ENCODE results near the gene FLRT2. TPM values are rescaled to one million over a fixed set of nuclear protein-coding genes. Genes with fewer than 3 reads are reported as not detected.

The FLRT2 gene
- total and polyA plus RNA-seq, 10 donors, result 7.8 to 63.9 (median 23.8) TPM

DNA sequence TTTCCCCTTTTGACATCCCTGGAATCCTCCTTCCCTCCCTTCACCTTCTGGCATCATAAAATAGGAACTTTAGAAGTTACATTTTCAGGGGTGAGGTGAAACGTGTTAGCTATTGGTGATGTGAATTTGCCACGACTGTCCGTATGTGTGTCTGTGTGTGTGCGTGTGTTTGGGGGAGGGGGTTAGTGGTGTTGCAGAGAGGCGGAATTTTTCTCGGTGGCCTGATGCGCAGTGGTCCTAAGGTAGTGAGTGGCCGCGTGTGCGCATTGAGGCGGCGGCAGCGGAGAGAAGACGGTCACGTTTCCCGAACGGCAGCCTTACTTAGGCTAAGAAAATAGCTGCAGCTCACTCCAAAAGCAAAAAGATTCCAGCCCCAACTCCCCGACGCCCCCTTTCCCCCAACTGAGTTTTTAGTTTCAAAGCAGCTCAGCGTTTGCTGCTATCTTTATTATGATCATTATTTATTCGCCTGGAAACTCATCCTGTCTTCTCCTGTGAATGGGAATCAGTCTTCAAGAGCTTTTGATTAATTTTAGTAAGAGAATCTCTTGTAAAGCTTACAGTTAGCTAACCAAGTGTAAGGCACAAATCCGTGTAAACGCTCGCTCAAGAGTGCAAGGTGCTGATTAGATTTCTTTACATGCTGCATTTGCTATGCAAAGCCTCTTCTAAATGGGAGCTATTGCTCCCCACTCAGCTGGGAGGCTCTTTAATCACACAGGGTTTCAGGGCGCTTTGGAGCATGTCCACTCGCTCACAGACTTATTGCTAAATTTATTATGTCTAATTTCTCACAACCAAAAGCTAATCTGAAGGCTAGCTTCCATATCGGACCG lies 4.7 kb downstream of the FLRT2 start:
- Histone ChIP-seq H3K36me3 (no peaks in the 10 kb centered on the region), H3K4me1 (peaks cover 0 to 47% (median 20%) of the 10 kb centered on the region in 6 donors), H3K9me3 (no peaks in the 10 kb centered on the region), H3K27me3 (replicated peaks in 1 of 7) (peaks cover 0 to 59% (median 41%) of the 10 kb centered on the region in 7 donors), H3K27ac (peak overlapping the region in 3 of 8 donors; percentile 64 to 79 (median 72)), H3K4me3 (peak overlapping the region; percentile 13 to 73 (median 50))
- no peak for DNase-seq
- TF ChIP-seq POLR2AphosphoS5 (IDR thresholded peaks at IDR 0.05), result peak in 1 of 3 donors; percentile 43
- no peak for TF ChIP-seq POLR2A (IDR thresholded peaks at IDR 0.05)
- 10 to 18% (median 12%) methylated on average over 28 of the region's 28 CpGs for WGBS, 5 donors
- intact Hi-C loops (cut with DNase I; ENCODE audit: low total_unique reads), result no loop called here

DNA sequence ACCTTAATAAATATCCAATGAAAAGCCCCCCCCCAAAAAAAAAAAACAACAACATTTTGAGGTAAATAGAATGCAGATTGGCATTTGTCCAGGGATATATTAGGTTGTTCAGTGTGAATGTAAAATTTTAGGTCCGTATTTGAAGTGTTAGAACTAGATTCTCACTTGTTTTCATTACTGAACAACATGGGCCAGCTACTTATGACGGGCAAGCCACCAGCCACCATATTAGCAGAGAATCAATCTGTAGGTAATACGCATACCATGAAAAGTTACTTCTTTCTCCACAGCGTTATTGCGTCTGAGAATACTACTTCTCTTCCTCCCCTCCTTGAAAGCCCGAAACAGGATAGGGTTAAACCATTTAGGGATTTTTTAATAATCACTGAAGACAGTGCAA lies 5.4 kb downstream of the FLRT2 start:
- no peak for DNase-seq
- no peaks in the 10 kb centered on the region for H3K36me3 ChIP-seq
- H3K27me3 ChIP-seq (replicated peaks in 1 of 7), result peaks cover 0 to 53% (median 34%) of the 10 kb centered on the region in 7 donors
- peaks cover 0 to 40% (median 16%) of the 10 kb centered on the region in 6 donors for H3K4me1 ChIP-seq
- no peak for TF ChIP-seq POLR2A (IDR thresholded peaks at IDR 0.05)
- no peak for TF ChIP-seq CTCF (IDR thresholded peaks at IDR 0.05 in 8 of 11, conservative IDR thresholded peaks at IDR 0.05 in 3 of 11)
- TF ChIP-seq POLR2AphosphoS5 (IDR thresholded peaks at IDR 0.05), result no peak
- H3K27ac ChIP-seq, result peak overlapping the region in 3 of 8 donors; percentile 64 to 79 (median 72)
- intact Hi-C loops (cut with DNase I; ENCODE audit: low total_unique reads), result no loop called here
- WGBS, 5 donors, result 47 to 64% (median 61%) methylated on average over 6 of the region's 6 CpGs
- peak overlapping the region in 7 of 8 donors; percentile 47 to 73 (median 52) for H3K4me3 ChIP-seq
- no peaks in the 10 kb centered on the region for H3K9me3 ChIP-seq

- Histone ChIP-seq H3K27me3 (replicated peaks in 1 of 7) (peaks cover 0 to 44% (median 28%) of the 10 kb centered on the region in 7 donors), H3K4me3 (peak overlapping the region in 5 of 8 donors; percentile 13 to 73 (median 52)), H3K27ac (peak overlapping the region in 4 of 8 donors; percentile 28 to 72 (median 37)), H3K4me1 (peaks cover 0 to 32% (median 12%) of the 10 kb centered on the region in 6 donors), H3K36me3 (no peaks in the 10 kb centered on the region), H3K9me3 (no peaks in the 10 kb centered on the region)
- DNase-seq, result no peak
- 38 to 55% (median 54%) methylated on average over 8 of the region's 8 CpGs for WGBS, 5 donors
- TF ChIP-seq POLR2A (IDR thresholded peaks at IDR 0.05) (no peak), CTCF (IDR thresholded peaks at IDR 0.05 in 8 of 11, conservative IDR thresholded peaks at IDR 0.05 in 3 of 11) (peak in 4 of 11 experiments; percentile 11 to 44 (median 22))
- intact Hi-C loops (cut with DNase I; ENCODE audit: low total_unique reads), result no loop called here
Measured at GRCh38 chr14:85535991-85536832, 6.3 kb downstream of the FLRT2 start.

GRCh38 chr14:85536833-85537190 lies 6.9 kb downstream of the FLRT2 start:
- H3K4me1 ChIP-seq, result peaks cover 0 to 26% (median 9%) of the 10 kb centered on the region in 6 donors
- peak overlapping the region in 1 of 8 donors; percentile 73 for H3K4me3 ChIP-seq
- no peaks in the 10 kb centered on the region for H3K36me3 ChIP-seq
- DNase-seq, result no peak
- no peak for TF ChIP-seq POLR2AphosphoS5 (IDR thresholded peaks at IDR 0.05)
- no peak for TF ChIP-seq POLR2A (IDR thresholded peaks at IDR 0.05)
- no peak for TF ChIP-seq CTCF (IDR thresholded peaks at IDR 0.05 in 8 of 11, conservative IDR thresholded peaks at IDR 0.05 in 3 of 11)
- intact Hi-C loops (cut with DNase I; ENCODE audit: low total_unique reads), result no loop called here
- H3K27ac ChIP-seq, result no peak overlapping the region
- no peaks in the 10 kb centered on the region for H3K9me3 ChIP-seq
- WGBS, 5 donors, result 31 to 57% (median 38%) methylated on average over 1 of the region's 1 CpG
- peaks cover 0 to 38% (median 23%) of the 10 kb centered on the region in 7 donors for H3K27me3 ChIP-seq (replicated peaks in 1 of 7)
